Uterus (tissue), 4 donors: ENCODE results near the gene TTLL8. TPM values are rescaled to one million over a fixed set of nuclear protein-coding genes. Genes with fewer than 3 reads are reported as not detected.

ENCODE experiments used
- DNase-seq, 2 donors: peaks; one replicate each; pipeline ENCODE4 v3.0.0-alpha.2; 2019 to 2020
- H3K27ac ChIP-seq, 2 donors: fragments of 200-600 bp; sonication (generic); 1 replicate in 1 of 2; 2 replicates in 1 of 2; pipeline ENCODE4 v1.5.1; 2016 to 2018
- H3K27me3 ChIP-seq, 2 donors: fragments of 200-600 bp; sonication (generic); one replicate each; pipeline ENCODE4 v1.5.1; 2018 to 2019; ENCODE audit warnings: control low read depth in 1 of 2
- H3K36me3 ChIP-seq, 2 donors: fragments of 200-600 bp; sonication (generic); one replicate each; pipeline ENCODE4 v1.5.1; 2019; ENCODE audit warnings: control low read depth in 1 of 2
- H3K4me1 ChIP-seq, 2 donors: fragments of 200-600 bp; sonication (generic); one replicate each; pipeline ENCODE4 v1.5.1; 2018 to 2019; ENCODE audit warnings: control low read depth in 1 of 2
- H3K4me3 ChIP-seq, 2 donors: fragments of 200-600 bp; sonication (generic); 1 replicate in 1 of 2; 2 replicates in 1 of 2; pipeline ENCODE4 v1.5.1; 2018 to 2019; ENCODE audit warnings: mild to moderate bottlenecking in 1 of 2
- H3K9me3 ChIP-seq, 2 donors: fragments of 200-600 bp; sonication (generic); one replicate each; pipeline ENCODE4 v1.5.1; 2019; ENCODE audit warnings: control low read depth in 1 of 2
- POLR2A ChIP-seq, 2 donors: fragments of 450-650 bp; IDR thresholded peaks; one replicate each; pipeline ENCODE4 v1.6.1; 2016; ENCODE audit warnings: antibody characterized with exemption in 2 of 2, mild to moderate bottlenecking in 1 of 2, moderate library complexity in 1 of 2
- intact Hi-C: fragments of 100-400 bp; cut with DNase I; formaldehyde crosslinking; loops from one replicate; pipeline ENCODE4 v1.15.1; 2023; ENCODE audit warnings: low total_unique reads
- total RNA-seq, 4 donors: library from RNA; depleted of rRNA in 3 of 4; stranded (reverse); fragments of >200 nt in 3 of 4; gene quantifications; one replicate each; pipeline versions ENCODE4 v1.1.0 to v1.2.4, GENCODE V29; 2014 to 2023
- TF ChIP-seq, protein P1 (sequence below), 4 experiments: fragments of 200-600 bp in 2 of 4; fragments of 450-650 bp in 2 of 4; sonication (generic) in 2 of 4; IDR thresholded peaks; one replicate each; pipeline ENCODE4 v1.5.1; 2016 to 2019; ENCODE audit warnings: antibody characterized with exemption in 4 of 4, mild to moderate bottlenecking in 2 of 4, moderate library complexity in 1 of 4
- donor health status: DM: yes; HTN: yes; CAD: no.

The TTLL8 gene
- total RNA-seq, 4 donors from 2014 or later: not detected

GRCh38 chr22:50057278-50058060, 629 bp downstream of the TTLL8 start:
- no peaks in the 10 kb centered on the region for H3K9me3 ChIP-seq
- no peak for TF ChIP-seq POLR2A (IDR thresholded peaks at IDR 0.05)
- TF ChIP-seq, protein P1, sequence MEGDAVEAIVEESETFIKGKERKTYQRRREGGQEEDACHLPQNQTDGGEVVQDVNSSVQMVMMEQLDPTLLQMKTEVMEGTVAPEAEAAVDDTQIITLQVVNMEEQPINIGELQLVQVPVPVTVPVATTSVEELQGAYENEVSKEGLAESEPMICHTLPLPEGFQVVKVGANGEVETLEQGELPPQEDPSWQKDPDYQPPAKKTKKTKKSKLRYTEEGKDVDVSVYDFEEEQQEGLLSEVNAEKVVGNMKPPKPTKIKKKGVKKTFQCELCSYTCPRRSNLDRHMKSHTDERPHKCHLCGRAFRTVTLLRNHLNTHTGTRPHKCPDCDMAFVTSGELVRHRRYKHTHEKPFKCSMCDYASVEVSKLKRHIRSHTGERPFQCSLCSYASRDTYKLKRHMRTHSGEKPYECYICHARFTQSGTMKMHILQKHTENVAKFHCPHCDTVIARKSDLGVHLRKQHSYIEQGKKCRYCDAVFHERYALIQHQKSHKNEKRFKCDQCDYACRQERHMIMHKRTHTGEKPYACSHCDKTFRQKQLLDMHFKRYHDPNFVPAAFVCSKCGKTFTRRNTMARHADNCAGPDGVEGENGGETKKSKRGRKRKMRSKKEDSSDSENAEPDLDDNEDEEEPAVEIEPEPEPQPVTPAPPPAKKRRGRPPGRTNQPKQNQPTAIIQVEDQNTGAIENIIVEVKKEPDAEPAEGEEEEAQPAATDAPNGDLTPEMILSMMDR (IDR thresholded peaks at IDR 0.05): no peak
- H3K36me3 ChIP-seq: no peaks in the 10 kb centered on the region

DNA sequence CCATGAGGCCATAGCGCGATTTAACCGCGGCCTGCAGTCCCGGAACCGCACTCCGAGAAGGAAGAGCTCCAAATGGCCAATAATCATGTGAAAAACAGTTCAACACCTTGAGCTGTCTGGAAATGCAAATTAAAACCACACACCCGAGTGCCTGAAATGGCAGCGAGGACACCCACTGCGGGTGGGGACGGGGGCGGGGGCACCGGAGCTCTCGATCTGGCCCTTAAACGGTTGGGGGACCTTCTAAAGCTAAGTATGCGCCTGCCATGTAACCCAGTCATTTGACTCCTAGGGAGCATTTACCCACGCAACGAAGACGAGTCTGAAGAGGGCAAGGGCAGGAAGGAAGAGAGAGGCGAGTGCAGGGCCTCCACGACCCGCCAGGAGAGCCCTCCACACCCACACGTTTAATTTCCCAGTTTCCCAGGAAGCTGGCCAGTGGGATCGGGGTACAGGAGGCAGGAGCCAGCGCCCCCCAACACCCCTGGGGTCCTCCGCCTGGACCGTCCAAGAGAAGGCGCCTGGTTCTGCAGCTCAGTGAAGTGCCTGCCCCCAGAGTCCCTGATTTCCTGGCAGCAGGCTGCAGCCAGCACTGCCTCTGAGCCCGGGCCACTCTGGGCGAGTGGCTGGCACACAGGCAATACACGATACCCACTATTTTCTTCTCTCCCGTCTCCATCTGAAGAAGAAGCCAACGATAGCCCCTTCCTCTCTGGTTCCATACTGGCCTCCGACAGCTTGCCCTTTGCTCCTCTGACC, 1.7 kb downstream of the TTLL8 start:
- H3K4me3 ChIP-seq: no peak overlapping the region
- intact Hi-C loops: no loop called here
- TF ChIP-seq, protein P1 (IDR thresholded peaks at IDR 0.05): no peak
- no peak for TF ChIP-seq POLR2A (IDR thresholded peaks at IDR 0.05)
- no peaks in the 10 kb centered on the region for H3K36me3 ChIP-seq
- DNase-seq: no peak
- H3K27ac ChIP-seq: no peak overlapping the region
- H3K4me1 ChIP-seq: no peaks in the 10 kb centered on the region
- no peaks in the 10 kb centered on the region for H3K9me3 ChIP-seq
- peaks cover 0 to 5% of the 10 kb centered on the region in 2 donors for H3K27me3 ChIP-seq

More at GRCh38 chr22:50057278-50058060, 629 bp downstream of the TTLL8 start:
- Histone ChIP-seq H3K27me3 (peaks cover 0 to 5% of the 10 kb centered on the region in 2 donors), H3K27ac (no peak overlapping the region), H3K4me3 (no peak overlapping the region), H3K4me1 (no peaks in the 10 kb centered on the region)
- DNase-seq: no peak
- intact Hi-C loops: no loop called here

- Histone ChIP-seq H3K36me3 (no peaks in the 10 kb centered on the region), H3K27me3 (peaks cover 0 to 5% of the 10 kb centered on the region in 2 donors), H3K4me1 (no peaks in the 10 kb centered on the region), H3K27ac (no peak overlapping the region), H3K9me3 (no peaks in the 10 kb centered on the region), H3K4me3 (no peak overlapping the region)
- intact Hi-C loops: no loop called here
- no peak for TF ChIP-seq POLR2A (IDR thresholded peaks at IDR 0.05)
- TF ChIP-seq, protein P1 (IDR thresholded peaks at IDR 0.05): no peak
- DNase-seq: no peak
Observed at GRCh38 chr22:50053861-50054260, 4.2 kb downstream of the TTLL8 start.

DNA sequence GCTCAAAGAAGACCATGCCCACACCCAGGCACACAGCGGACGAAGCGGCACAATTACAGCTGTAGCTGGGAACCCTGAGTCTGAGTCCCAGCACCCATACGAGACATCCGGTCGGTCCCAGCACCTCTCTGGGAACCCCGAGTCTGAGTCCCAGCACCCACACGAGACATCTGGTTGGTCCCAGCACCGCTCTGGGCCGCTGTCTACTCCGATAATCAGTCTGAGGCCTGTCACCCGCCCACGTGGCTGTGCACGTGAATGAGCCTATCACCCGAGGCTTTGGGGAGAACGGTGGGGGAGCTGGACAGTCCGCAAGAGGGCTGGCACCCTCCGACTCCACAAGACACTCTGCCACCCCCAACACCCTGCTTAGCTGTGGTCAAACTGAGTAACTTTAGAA, 6.2 kb downstream of the TTLL8 start:
- H3K36me3 ChIP-seq: no peaks in the 10 kb centered on the region
- intact Hi-C loops: no loop called here
- no peaks in the 10 kb centered on the region for H3K9me3 ChIP-seq

More for the DNA sequence above, 6.2 kb downstream of the TTLL8 start:
- no peak overlapping the region for H3K4me3 ChIP-seq
- H3K27me3 ChIP-seq: no peaks in the 10 kb centered on the region
- no peaks in the 10 kb centered on the region for H3K4me1 ChIP-seq
- TF ChIP-seq POLR2A (IDR thresholded peaks at IDR 0.05): no peak
- TF ChIP-seq, protein P1 (IDR thresholded peaks at IDR 0.05): no peak
- no peak overlapping the region for H3K27ac ChIP-seq
- no peak for DNase-seq
